Activated naive CD8-positive, alpha-beta T cell treated with anti-CD3 and anti-CD28 coated beads, Interleukin-2, amount 50 U/mL, for 24 hours (primary cell): ENCODE measurements around the gene GRM8.

Experiments used
- ATAC-seq: fragments of 150-1000 bp; cut with Tn5 transposase; one replicate; pipeline ENCODE4 v1.10.0; 2021
- DNase-seq: peaks from one replicate; pipeline ENCODE4 v3.0.0; 2021
- H3K27ac Mint-ChIP-seq: one replicate; pipeline ENCODE4 v1.8.0; 2021; ENCODE audit warnings: mild to moderate bottlenecking, mixed read lengths
- H3K27me3 Mint-ChIP-seq: one replicate; pipeline ENCODE4 v1.8.0; 2021; ENCODE audit warnings: mixed read lengths
- H3K36me3 Mint-ChIP-seq: one replicate; pipeline ENCODE4 v1.8.0; 2021; ENCODE audit warnings: low read depth, mixed read lengths
- H3K4me1 Mint-ChIP-seq: one replicate; pipeline ENCODE4 v1.8.0; 2021; ENCODE audit warnings: mixed read lengths
- H3K4me3 Mint-ChIP-seq: one replicate; pipeline ENCODE4 v1.8.0; 2021; ENCODE audit warnings: mild to moderate bottlenecking, moderate library complexity, mixed read lengths
- H3K9me3 Mint-ChIP-seq: one replicate; pipeline ENCODE4 v1.8.0; 2021; ENCODE audit warnings: mixed read lengths

The GRM8 gene

GRCh38 chr7:126993626-126994213 lies 259.0 kb downstream of the GRM8 start:
- no peak overlapping the region for H3K27ac Mint-ChIP-seq
- H3K36me3 Mint-ChIP-seq: no peaks in the 10 kb centered on the region
- no peak overlapping the region for H3K4me3 Mint-ChIP-seq
- DNase-seq (no peak), ATAC-seq (no peak)
- H3K9me3 Mint-ChIP-seq: no peaks in the 10 kb centered on the region
- peaks cover 4% of the 10 kb centered on the region for H3K27me3 Mint-ChIP-seq
- H3K4me1 Mint-ChIP-seq: no peaks in the 10 kb centered on the region

- DNase-seq (no peak), ATAC-seq (no peak)
- H3K4me1 Mint-ChIP-seq: no peaks in the 10 kb centered on the region
- no peaks in the 10 kb centered on the region for H3K9me3 Mint-ChIP-seq
- no peaks in the 10 kb centered on the region for H3K27me3 Mint-ChIP-seq
- no peak overlapping the region for H3K27ac Mint-ChIP-seq
- no peaks in the 10 kb centered on the region for H3K36me3 Mint-ChIP-seq
- H3K4me3 Mint-ChIP-seq: no peak overlapping the region
Observed at GRCh38 chr7:126988022-126988421, 264.7 kb downstream of the GRM8 start.

- ATAC-seq: no peak
- Mint-ChIP-seq H3K4me1 (no peaks in the 10 kb centered on the region), H3K36me3 (no peaks in the 10 kb centered on the region)
Observed at GRCh38 chr7:126979722-126980121, 273.0 kb downstream of the GRM8 start.

DNA sequence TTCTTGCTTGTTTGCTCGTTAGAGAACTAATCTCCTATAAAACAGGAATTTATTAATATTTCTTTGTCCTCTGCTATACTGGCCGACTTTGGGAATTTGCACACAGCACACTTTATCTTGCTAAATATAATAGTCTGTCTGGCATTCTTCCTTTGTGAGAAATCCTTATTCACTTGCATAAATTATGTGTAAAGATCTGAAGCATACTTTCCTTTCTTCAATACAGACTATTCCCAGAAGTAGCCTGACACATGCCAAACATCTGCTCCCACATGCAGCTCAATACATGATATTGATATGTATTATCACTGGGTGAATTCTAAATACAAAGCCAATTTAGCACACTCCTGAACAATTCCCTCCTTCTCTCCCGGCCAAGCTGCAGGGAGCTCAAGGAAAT lies 273.9 kb downstream of the GRM8 start:
- ATAC-seq (no peak), DNase-seq (no peak)
- Mint-ChIP-seq H3K27ac (no peak overlapping the region), H3K4me3 (no peak overlapping the region), H3K36me3 (no peaks in the 10 kb centered on the region), H3K27me3 (no peaks in the 10 kb centered on the region), H3K9me3 (no peaks in the 10 kb centered on the region), H3K4me1 (no peaks in the 10 kb centered on the region)

More at GRCh38 chr7:126979722-126980121, 273.0 kb downstream of the GRM8 start:
- H3K27ac Mint-ChIP-seq: no peak overlapping the region
- no peak for DNase-seq
- H3K9me3 Mint-ChIP-seq: no peaks in the 10 kb centered on the region
- H3K4me3 Mint-ChIP-seq: no peak overlapping the region
- H3K27me3 Mint-ChIP-seq: no peaks in the 10 kb centered on the region

DNA sequence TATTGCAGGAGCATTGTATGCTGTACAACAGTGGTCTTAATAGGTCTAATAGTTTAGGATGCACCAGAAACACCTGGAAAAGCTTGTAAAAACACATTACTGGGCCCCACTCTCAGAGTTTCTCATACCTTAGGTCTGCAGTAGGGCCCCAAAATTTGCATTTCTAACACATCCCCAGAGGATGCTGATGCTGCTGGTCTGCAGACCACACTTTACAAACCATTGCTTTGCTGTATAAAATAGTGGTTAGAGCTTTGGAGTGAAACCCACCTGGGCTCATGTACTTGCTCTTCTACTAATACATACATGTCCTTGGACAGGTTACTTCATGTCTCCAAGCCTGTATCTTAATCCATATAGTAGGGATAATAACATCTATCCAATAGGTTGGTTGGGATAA lies 279.7 kb downstream of the GRM8 start:
- H3K4me3 Mint-ChIP-seq: no peak overlapping the region
- no peaks in the 10 kb centered on the region for H3K9me3 Mint-ChIP-seq
- DNase-seq (no peak), ATAC-seq (no peak)
- no peaks in the 10 kb centered on the region for H3K4me1 Mint-ChIP-seq
- no peak overlapping the region for H3K27ac Mint-ChIP-seq
- H3K27me3 Mint-ChIP-seq: no peaks in the 10 kb centered on the region
- no peaks in the 10 kb centered on the region for H3K36me3 Mint-ChIP-seq

GRCh38 chr7:126972571-126972970 lies 280.2 kb downstream of the GRM8 start:
- H3K27me3 Mint-ChIP-seq: no peaks in the 10 kb centered on the region
- H3K36me3 Mint-ChIP-seq: no peaks in the 10 kb centered on the region
- H3K4me3 Mint-ChIP-seq: no peak overlapping the region
- no peaks in the 10 kb centered on the region for H3K4me1 Mint-ChIP-seq
- no peak for DNase-seq
- ATAC-seq: no peak
- H3K27ac Mint-ChIP-seq: no peak overlapping the region
- H3K9me3 Mint-ChIP-seq: no peaks in the 10 kb centered on the region

GRCh38 chr7:126959649-126960048 lies 293.1 kb downstream of the GRM8 start:
- Mint-ChIP-seq H3K36me3 (no peaks in the 10 kb centered on the region), H3K9me3 (no peaks in the 10 kb centered on the region), H3K27ac (no peak overlapping the region), H3K27me3 (no peaks in the 10 kb centered on the region), H3K4me1 (no peaks in the 10 kb centered on the region), H3K4me3 (no peak overlapping the region)
- DNase-seq (no peak), ATAC-seq (no peak)

GRCh38 chr7:126958367-126958766 lies 294.4 kb downstream of the GRM8 start:
- H3K27me3 Mint-ChIP-seq: peaks cover 2% of the 10 kb centered on the region
- H3K27ac Mint-ChIP-seq: no peak overlapping the region
- no peak for DNase-seq
- no peaks in the 10 kb centered on the region for H3K4me1 Mint-ChIP-seq
- no peaks in the 10 kb centered on the region for H3K36me3 Mint-ChIP-seq
- no peak overlapping the region for H3K4me3 Mint-ChIP-seq
- no peaks in the 10 kb centered on the region for H3K9me3 Mint-ChIP-seq
- ATAC-seq: no peak

DNA sequence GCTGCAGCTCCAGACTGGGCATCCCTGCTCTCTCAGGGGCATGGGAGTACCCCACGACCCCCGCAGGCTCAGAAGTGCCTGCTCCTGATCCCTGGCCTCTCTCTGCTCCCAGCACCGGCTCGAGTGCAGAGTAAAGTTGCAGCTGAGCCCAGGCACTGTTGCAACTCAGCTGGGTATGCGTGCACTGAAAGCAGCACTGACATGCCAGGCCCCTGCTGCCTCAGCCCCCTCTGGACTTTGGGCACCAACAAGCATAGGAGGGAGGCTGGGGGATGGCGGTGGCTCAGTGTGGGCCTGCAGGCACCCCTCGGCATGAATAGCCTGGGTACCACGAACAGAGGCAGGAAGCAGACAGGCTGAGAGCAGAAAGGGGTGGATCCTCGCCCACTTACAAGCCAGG lies 295.3 kb downstream of the GRM8 start:
- Mint-ChIP-seq H3K27ac (no peak overlapping the region), H3K36me3 (no peaks in the 10 kb centered on the region), H3K4me3 (no peak overlapping the region), H3K27me3 (peaks cover 2% of the 10 kb centered on the region), H3K9me3 (no peaks in the 10 kb centered on the region), H3K4me1 (no peaks in the 10 kb centered on the region)
- ATAC-seq: no peak
- DNase-seq: no peak

GRCh38 chr7:126953461-126953860 lies 299.3 kb downstream of the GRM8 start:
- Mint-ChIP-seq H3K4me1 (no peaks in the 10 kb centered on the region), H3K27ac (no peak overlapping the region)

DNA sequence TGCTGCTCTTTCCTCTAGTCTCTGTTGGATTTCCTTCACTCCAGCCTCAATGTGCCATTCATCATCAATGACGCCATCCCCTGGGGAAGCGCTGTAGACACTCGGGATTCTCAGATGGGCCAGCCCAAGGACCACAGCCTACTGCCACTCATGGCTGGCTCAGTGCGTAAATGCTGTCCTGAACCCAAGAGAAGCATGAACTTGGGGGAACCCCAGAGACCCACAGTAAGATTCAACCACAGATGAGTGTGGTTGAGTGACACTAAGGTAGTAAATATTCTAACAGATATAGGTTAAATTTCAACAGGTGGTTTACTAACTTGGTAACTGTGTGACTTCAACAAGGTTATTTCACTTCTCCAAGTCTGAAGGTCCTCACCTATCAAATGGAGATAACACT lies 304.1 kb downstream of the GRM8 start:
- DNase-seq (no peak), ATAC-seq (no peak)
- Mint-ChIP-seq H3K27me3 (peaks cover 2% of the 10 kb centered on the region), H3K36me3 (no peaks in the 10 kb centered on the region), H3K9me3 (no peaks in the 10 kb centered on the region), H3K4me3 (no peak overlapping the region), H3K27ac (no peak overlapping the region), H3K4me1 (no peaks in the 10 kb centered on the region)

More at GRCh38 chr7:126953461-126953860, 299.3 kb downstream of the GRM8 start:
- no peaks in the 10 kb centered on the region for H3K9me3 Mint-ChIP-seq
- DNase-seq (no peak), ATAC-seq (no peak)
- H3K36me3 Mint-ChIP-seq: no peaks in the 10 kb centered on the region
- no peak overlapping the region for H3K4me3 Mint-ChIP-seq
- H3K27me3 Mint-ChIP-seq: peaks cover 2% of the 10 kb centered on the region

DNA sequence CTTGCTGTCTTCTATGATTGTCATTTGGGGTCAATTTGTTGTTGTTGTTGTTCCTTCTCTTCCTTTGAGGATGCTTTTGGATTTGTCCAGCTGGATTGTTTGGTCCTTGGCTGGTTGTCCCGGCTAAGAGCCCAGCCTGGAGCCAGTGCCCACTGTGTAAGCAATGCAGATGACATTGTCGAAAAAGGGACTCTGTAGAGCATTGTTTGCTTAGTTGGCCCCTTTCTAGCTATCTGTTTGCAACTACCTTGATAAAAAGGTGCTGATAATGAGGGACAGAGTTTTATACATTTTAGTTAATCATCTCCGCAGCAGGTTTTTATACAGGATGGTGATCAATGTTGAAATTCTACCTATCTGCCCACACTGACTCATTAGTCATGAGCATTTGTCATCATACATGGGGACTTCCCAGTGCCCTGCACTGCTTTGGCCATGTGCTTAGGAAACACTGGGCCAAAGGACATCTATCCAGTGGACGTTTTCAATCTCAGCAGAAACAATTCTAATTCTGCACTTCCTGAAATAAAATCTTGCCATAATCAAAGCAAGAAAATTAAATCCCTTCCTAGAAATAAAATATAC lies 311.9 kb downstream of the GRM8 start:
- no peaks in the 10 kb centered on the region for H3K27me3 Mint-ChIP-seq
- H3K4me1 Mint-ChIP-seq: no peaks in the 10 kb centered on the region
- no peaks in the 10 kb centered on the region for H3K36me3 Mint-ChIP-seq
- no peaks in the 10 kb centered on the region for H3K9me3 Mint-ChIP-seq
- H3K4me3 Mint-ChIP-seq: no peak overlapping the region
- ATAC-seq: no peak
- no peak overlapping the region for H3K27ac Mint-ChIP-seq
- DNase-seq: no peak

DNA sequence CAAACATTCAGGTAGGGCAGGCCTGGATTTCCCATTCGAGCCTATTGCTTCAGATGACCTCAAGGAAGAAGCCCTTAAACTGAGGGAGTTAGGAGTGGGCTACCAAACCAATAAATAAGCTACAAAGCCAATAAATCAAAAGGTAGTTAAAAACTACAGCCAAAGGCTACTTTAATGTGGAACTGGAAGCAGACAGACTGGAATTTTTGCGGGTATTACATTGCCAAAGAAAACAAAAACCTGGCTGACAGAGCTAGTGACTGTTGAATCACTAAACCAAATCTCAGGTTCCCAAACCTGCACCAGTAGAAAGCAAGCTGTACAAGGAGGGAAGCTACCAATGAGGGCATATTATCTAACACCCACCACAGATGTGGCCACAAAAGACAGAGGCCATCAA lies 315.6 kb downstream of the GRM8 start:
- DNase-seq: no peak
- Mint-ChIP-seq H3K27me3 (no peaks in the 10 kb centered on the region), H3K4me3 (no peak overlapping the region), H3K4me1 (no peaks in the 10 kb centered on the region), H3K27ac (no peak overlapping the region), H3K36me3 (no peaks in the 10 kb centered on the region), H3K9me3 (no peaks in the 10 kb centered on the region)
- no peak for ATAC-seq

DNA sequence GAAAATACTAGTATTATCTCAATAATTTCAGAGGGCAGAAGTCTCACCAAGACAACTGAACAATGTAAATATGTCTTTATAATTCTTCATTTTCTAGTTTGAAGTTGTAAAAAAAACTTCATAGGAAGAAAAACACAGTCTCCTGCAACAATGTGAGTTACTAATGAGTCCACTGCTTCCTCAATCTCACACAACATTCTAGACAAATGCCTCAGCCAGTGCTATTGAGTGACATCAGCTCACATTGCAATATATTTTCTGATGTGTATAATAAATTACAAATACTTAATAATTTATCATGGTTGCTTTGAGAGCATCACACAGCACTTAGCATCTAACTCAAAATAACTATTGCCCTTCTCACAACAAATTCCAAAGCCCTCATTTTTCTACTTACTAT lies 321.2 kb downstream of the GRM8 start:
- H3K9me3 Mint-ChIP-seq: no peaks in the 10 kb centered on the region
- DNase-seq (no peak), ATAC-seq (no peak)
- H3K4me1 Mint-ChIP-seq: no peaks in the 10 kb centered on the region
- H3K4me3 Mint-ChIP-seq: no peak overlapping the region
- H3K36me3 Mint-ChIP-seq: no peaks in the 10 kb centered on the region
- H3K27ac Mint-ChIP-seq: no peak overlapping the region
- peaks cover 2% of the 10 kb centered on the region for H3K27me3 Mint-ChIP-seq

DNA sequence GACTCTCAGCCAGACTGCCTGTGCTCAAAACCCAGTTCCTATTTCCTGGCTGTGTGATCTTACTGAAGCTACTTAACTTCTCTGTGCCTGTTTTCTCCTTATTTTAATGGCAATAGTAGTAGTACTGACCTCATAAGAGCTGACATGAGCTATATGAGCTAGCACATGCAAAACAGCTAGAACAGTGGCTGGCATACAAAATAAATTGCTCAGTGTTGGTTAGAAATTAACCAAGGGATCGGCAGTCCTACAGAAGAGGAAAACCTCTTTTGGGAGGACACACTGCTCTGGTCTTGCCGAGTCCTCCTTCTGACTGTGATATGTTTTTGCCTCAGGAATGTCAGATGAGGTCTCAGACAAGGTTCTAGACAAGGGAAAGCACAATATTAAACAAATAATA lies 322.6 kb downstream of the GRM8 start:
- Mint-ChIP-seq H3K27ac (no peak overlapping the region), H3K36me3 (no peaks in the 10 kb centered on the region), H3K4me1 (no peaks in the 10 kb centered on the region), H3K9me3 (no peaks in the 10 kb centered on the region), H3K27me3 (peaks cover 5% of the 10 kb centered on the region), H3K4me3 (no peak overlapping the region)
- ATAC-seq (no peak), DNase-seq (no peak)

DNA sequence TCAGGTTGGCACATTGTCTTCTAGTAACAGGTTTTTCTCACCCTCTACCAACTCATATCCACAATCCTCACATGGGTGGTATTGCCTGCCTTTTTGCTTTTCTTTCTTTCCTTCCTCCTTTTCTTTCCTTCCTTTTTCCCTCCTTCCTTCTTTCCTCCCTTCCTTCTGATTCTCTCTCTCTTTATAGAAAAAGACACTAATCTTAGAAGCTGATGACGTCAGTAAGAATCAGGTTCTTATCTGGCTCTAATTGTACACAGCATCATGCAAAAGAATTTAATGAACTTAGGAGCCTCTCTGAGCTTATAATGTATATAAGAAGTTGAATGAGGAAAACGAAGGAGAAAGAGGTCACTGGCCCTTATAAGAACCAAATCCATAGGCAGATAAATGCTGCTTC lies 328.3 kb downstream of the GRM8 start:
- Mint-ChIP-seq H3K4me1 (no peaks in the 10 kb centered on the region), H3K27me3 (peaks cover 7% of the 10 kb centered on the region), H3K36me3 (no peaks in the 10 kb centered on the region), H3K27ac (no peak overlapping the region), H3K4me3 (no peak overlapping the region), H3K9me3 (peaks cover 3% of the 10 kb centered on the region)
- no peak for DNase-seq
- no peak for ATAC-seq
